ENCODE results near the gene FAM167B.

DNA sequence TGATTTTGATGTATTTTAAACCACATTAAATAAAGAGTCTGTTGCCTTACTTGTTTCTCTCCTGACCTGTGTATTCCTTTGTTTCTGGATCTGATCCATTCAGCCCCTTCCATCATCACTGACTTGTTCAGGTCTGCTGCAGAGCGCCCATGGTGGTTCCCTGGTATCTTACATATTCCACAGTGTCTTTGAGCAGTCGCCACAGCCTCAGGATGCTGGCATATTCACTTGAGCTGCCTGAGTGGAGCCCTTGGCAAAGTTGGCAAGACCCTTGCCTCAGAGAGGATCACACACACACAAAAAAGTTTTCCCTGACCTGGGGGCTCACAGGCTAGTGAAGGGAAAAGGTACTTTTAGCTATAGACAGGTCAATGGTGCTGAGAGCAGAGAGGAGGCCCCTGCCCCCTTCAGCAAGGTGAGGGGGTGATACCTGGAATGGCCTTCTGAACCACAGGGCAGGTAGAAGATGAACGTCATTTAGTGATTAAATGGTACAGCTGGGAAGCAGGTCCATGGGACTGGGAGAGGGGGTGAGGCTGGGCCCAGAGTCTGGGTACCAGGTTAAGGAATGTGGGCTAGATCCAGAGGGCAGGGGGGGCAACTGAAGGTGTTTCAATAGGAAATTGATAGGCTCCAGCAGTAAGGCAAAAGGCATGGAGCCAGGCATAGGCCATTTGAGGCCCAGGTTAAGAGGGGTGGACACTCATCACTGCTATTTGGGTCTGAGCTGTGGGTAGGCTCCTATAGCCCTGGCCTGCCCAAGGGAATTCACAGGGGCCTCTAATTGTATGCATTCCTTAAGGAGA lies 48.6 kb upstream of the FAM167B start:
- no peak; the same call in none of the 2 replicates for TF ChIP-seq POLR2AphosphoS5 (IDR thresholded peaks at IDR 0.05; ENCODE audit: low read depth, low read length)
- TF ChIP-seq, protein P1, sequence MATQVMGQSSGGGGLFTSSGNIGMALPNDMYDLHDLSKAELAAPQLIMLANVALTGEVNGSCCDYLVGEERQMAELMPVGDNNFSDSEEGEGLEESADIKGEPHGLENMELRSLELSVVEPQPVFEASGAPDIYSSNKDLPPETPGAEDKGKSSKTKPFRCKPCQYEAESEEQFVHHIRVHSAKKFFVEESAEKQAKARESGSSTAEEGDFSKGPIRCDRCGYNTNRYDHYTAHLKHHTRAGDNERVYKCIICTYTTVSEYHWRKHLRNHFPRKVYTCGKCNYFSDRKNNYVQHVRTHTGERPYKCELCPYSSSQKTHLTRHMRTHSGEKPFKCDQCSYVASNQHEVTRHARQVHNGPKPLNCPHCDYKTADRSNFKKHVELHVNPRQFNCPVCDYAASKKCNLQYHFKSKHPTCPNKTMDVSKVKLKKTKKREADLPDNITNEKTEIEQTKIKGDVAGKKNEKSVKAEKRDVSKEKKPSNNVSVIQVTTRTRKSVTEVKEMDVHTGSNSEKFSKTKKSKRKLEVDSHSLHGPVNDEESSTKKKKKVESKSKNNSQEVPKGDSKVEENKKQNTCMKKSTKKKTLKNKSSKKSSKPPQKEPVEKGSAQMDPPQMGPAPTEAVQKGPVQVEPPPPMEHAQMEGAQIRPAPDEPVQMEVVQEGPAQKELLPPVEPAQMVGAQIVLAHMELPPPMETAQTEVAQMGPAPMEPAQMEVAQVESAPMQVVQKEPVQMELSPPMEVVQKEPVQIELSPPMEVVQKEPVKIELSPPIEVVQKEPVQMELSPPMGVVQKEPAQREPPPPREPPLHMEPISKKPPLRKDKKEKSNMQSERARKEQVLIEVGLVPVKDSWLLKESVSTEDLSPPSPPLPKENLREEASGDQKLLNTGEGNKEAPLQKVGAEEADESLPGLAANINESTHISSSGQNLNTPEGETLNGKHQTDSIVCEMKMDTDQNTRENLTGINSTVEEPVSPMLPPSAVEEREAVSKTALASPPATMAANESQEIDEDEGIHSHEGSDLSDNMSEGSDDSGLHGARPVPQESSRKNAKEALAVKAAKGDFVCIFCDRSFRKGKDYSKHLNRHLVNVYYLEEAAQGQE (IDR thresholded peaks at IDR 0.05; ENCODE audit: insufficient read depth in 1 of 2, low read depth in 2 of 2, low read length in 2 of 2) = no peak

Data from PFSK-1 (cell line).